ENCODE measurements around the gene ERVV-1.
"Not testable (repeated sequence)": the region's sequence is repeated elsewhere in the genome, so short reads cannot be mapped to it uniquely, and the experiment has no call there.

GRCh38 chr19:53028306-53028705 is 14.6 kb downstream of the ERVV-1 start:
- not testable (repeated sequence) for TF ChIP-seq EP300, CTCF (IDR thresholded peaks at IDR 0.05)

Measured in gastroesophageal sphincter (tissue), 3 donors.